GM12864 (cell line): ENCODE results near the gene CENPP.
"Not testable (repeated sequence)": the region's sequence is repeated elsewhere in the genome, so short reads cannot be mapped to it uniquely, and the experiment has no call there.

ENCODE experiments used
- DNase-seq: peaks from one replicate; pipeline ENCODE4 v3.0.0-alpha.2; 2011; ENCODE audit warnings: low read depth
- H3K4me3 ChIP-seq: 2 replicates; pipeline ENCODE4 v1.5.1; 2011; ENCODE audit warnings: mild to moderate bottlenecking, low read depth, low read length, control low read depth
- TF ChIP-seq, protein P1 (sequence below): IDR thresholded peaks from 2 replicates; pipeline ENCODE4 v1.5.1; 2011; ENCODE audit warnings: low read depth, mild to moderate bottlenecking, moderate library complexity, low read length, control low read depth, inconsistent platforms; ENCODE audit errors: missing control alignments

Gene CENPP

DNA sequence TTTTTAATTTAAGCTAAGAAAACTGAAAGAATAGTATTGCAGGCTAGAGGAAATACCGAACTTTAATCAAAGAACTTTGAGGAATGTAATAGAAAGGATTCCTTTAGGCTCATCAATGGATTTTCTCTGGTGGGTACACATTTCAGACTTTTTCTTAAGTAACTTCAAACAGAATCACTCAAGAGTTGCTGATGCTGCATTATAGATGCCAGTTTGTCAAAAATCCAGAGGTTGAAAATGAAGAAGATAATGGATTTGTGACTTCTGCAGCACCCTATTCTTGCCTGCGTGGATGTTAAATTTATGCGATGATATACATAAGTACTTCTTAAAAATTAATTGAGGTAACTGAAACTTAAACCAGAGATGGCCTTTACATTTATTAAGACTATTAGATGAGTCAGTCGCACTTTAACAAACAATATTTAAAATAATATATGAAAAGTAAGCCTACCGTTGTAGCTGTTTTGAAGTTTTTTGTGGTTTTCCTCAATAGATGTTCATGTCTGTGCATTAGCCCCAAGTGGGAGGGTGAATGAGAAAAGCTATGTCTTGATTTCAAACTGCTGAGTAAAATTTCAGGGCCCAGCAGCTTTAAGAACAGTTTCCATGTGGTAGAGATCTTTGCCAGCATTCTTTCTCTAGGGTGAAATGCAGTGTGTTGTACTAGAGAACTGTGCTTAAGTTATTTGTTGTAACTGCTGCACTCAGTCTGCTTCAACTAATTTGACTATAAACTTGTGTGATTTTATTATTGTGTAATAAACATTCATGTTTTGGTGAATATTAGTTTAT lies 78.5 kb downstream of the CENPP start, which contains the start of gene OGN:
OGN (minus strand) TSS at position 537 of the 795 bp plus-strand sequence. CDS start 1,171 bp downstream, outside the sequence.
- TF ChIP-seq, protein P1, sequence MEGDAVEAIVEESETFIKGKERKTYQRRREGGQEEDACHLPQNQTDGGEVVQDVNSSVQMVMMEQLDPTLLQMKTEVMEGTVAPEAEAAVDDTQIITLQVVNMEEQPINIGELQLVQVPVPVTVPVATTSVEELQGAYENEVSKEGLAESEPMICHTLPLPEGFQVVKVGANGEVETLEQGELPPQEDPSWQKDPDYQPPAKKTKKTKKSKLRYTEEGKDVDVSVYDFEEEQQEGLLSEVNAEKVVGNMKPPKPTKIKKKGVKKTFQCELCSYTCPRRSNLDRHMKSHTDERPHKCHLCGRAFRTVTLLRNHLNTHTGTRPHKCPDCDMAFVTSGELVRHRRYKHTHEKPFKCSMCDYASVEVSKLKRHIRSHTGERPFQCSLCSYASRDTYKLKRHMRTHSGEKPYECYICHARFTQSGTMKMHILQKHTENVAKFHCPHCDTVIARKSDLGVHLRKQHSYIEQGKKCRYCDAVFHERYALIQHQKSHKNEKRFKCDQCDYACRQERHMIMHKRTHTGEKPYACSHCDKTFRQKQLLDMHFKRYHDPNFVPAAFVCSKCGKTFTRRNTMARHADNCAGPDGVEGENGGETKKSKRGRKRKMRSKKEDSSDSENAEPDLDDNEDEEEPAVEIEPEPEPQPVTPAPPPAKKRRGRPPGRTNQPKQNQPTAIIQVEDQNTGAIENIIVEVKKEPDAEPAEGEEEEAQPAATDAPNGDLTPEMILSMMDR: no peak
- H3K4me3 ChIP-seq: no peak within 1 kb of the TSS
- DNase-seq: no peak

DNA sequence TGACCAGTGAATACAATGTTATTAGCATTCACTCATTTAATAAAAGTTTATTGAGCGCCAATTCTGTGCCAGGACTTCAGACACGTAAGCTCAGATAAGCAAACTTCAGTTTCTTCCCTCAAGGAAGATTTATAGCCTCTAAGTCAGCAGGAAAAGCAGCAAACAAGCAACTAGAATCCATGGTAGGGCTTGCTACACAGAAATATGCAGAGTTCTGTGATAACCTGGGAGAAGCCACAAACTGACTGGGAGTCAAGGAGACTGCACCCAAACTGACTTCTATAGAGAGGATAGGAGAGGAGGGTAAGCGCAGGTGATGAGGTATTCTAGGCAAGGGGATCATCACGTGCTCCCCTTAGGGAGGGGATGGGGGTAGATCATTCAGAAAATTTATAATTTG lies 80.1 kb downstream of the CENPP start:
- H3K4me3 ChIP-seq: no peak overlapping the region
- no peak for DNase-seq
- TF ChIP-seq, protein P1: no peak

DNA sequence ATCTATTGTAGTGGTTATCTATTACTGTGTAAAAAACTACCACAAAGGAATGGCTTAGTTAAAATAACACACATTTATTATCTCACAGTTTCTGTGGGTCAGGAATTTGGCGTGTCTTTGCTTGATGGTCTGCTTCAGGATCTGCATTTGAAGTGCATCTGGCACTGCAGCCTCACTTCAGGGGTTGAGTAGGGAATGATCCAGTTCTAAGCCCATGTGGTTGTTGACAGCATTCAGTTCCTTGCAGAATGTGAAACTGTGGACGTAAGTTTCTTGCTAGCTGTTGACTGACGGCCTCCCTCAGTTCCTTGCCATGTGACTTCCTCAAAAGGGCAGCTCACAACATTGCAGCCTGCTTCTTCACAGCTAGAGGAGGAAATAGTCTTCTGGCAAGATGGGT lies 80.7 kb downstream of the CENPP start:
- peak; percentile 43 for DNase-seq
- no peak overlapping the region; the same call in 1 of the 2 replicates for H3K4me3 ChIP-seq
- TF ChIP-seq, protein P1: no peak

DNA sequence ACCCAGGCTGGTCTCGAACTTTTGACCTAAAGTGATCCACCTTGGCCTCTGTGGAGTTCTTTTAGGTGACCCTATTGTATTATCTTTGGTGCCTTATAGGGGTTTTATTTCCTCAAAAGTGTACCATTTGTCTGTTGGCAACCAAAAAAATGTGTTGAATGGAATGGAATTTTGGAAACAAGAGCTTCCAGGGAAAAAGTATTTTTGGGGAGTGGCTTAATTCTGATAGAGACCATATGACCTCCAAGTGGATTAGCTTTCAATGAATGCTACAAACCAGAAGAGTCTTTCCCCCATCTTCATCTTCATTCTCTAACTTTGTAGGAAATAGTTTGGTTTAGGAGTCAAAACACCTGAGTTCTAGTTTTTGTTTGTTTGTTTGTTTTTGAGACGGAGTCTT lies 82.1 kb downstream of the CENPP start:
- no peak for DNase-seq
- TF ChIP-seq, protein P1: no peak
- no peak overlapping the region for H3K4me3 ChIP-seq

DNA sequence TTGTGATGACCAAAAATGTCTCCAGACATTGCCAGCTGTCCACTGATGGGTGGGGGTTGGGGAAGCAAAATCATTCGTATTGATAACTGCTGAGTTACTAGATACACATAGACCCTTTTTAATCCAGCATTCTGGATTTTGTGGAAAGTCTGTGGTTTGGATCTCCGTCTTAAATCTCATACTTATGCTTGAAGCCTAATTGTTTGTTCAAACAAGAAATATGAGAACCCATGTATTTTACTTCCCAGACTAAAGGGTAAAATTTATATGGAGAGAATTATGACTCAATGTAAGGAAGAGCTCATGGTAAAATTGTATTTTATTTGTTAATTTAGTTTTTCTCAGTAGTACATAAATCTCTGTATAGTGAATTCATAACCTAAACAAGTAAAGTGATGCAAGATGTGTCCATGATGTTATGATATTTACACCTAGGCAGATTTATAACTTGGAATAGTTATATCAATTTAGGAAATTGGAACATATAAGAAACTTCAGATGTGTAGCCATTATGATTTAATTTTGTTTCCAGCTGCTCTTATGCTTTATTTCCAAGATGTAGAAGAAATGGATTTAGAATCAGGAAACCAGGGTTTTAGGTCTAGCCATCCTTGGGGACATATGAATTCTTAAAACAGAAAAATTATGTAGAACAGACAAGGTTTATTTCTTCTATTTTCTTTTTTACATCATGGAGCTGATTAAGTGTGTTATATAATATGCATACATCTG lies 83.2 kb downstream of the CENPP start:
- TF ChIP-seq, protein P1: no peak
- DNase-seq: no peak

DNA sequence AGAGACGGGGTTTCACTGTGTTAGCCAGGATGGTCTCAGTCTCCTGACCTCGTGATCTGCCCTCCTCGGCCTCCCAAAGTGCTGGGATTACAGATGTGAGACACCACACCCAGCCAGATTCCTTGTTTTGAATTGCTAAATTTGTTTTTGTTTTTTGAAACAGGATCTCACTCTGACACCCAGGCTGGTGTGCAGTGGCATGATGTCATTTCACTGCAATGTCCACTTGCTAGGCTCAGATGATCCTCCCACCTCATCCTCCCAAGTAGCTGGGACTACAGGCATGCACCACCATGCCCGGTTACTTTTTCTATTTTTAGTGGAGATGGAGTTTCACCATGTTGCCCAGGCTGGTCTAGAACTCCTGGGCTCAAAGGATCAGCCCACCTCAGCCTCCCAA lies 85.4 kb downstream of the CENPP start:
- not testable (repeated sequence) for DNase-seq, H3K4me3 ChIP-seq

More for the DNA sequence above, 83.2 kb downstream of the CENPP start:
- H3K4me3 ChIP-seq: no peak overlapping the region

DNA sequence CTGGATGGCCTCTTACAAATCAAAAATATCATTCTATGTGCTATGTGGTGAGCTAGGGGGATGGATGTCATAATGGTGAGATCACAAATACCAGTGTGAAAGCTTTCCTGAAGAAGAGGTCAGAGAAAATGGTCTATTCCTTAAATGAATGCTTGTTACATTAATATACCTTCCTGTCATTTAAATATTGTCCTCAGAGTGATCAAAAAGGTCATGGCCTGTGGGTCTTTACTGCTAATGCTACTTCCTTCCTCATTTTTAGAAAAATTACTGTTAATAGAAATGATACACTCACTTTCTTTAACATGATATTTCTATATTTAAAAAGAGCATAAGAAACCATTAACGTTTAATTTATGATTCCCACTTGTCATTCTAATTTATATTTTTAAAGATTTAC lies 88.8 kb downstream of the CENPP start:
- DNase-seq: no peak
- TF ChIP-seq, protein P1: no peak
- H3K4me3 ChIP-seq: no peak overlapping the region
